NCI-H146 (cell line): ENCODE data around the gene NDUFAB1.
A peak's percentile ranks its signal among the peaks of the same experiment; 100 is the strongest.
"Not testable (repeated sequence)": the region's sequence is repeated elsewhere in the genome, so short reads cannot be mapped to it uniquely, and the experiment has no call there.

Experiments used
- DNase-seq: peaks from one replicate; lab custom pipeline; 2025; lab: John Stamatoyannopoulos, UW

The NDUFAB1 gene

DNA sequence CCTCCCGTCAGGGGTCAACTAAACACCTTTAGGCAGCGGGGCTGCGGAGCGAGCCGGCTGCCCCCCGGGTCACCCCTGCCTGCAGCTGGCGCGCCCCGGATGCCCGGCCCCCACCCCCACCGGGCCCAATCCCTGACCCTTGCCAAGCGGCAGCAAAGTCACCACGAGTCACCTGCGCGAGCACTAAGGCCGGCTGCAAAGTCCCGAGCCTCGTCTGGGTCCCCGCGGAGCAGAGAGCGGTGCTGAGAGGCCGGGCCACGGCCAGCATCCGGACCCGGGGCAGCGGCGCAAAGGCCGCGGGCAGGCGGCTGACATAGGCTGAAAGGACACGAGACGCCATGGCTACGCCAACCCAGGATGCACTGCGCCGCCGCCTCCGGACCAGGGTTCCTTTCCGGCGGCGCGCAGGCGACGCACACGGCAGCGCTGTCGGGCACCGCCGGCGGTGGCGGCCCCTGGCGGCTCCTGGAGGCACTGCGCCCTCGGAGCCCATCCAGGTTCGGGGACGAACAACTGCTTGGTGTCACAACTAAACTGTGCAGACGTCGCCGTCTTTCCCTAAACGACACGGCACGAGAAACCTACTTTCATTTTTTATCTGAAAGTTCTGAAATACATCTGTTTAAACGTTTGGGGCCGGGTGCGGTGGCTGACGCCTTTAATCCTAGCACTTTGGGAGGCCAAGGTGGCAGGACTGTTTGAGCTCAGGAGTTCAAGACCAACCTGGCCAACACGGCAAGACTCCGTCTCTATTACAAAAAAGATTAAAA, at the start of gene NDUFAB1:
NDUFAB1 (minus strand) TSS at position 366 of the 770 bp plus-strand sequence; CDS start at position 340, 26 bp downstream.
- DNase-seq, result peak; percentile 89

DNA sequence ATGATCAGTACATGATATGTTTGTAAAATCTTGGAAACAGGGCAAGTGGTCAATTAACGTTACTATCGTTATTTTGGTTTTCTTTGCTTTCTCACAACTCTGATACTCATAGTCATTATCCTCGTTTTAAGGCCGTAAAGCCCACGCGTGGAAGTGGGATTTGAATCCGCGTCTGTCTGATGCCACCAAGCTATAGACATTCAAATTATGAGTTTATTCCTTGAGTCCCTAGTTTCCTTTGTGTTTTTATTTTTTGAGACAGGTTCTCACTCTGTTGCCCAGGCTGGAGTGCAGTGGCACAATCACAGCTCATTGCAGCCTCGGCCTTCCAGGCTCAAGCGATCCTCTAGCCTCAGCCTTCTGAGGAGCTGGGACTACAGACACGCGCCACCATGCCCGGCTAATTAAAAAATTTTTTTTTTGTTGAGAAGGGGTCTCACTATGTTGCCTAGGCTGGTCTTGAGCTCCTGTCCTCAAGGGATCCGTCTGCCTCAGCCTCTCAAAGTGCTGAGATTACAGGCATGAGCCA, 46.2 kb upstream of the NDUFAB1 start:
- DNase-seq, result no peak

- peak; percentile 96 for DNase-seq
These were observed 45.0 kb upstream of the NDUFAB1 start, which contains the start of the genes DCTN5 and PALB2 for GRCh38 chr16:23640931-23641765. Gene DCTN5 (plus strand): TSS chr16:23641466. CDS start chr16:23641543, 77 bp downstream. Gene PALB2 (minus strand): TSS chr16:23641310. CDS start chr16:23641157, 153 bp downstream.

DNA sequence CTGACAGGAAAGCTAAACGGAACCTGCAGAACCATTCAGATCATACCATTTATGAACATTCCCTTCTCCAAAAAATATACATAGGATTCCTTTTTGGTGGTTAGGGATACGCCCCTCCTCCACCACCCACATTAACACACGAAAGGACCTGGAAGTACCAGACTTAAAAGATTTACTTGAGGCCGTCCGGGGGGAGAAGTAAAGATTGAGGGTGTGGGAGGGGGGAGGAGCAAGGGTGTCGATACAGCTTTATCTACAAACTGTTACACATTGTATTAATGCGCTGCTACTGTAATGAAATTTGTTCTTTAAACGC, 44.5 kb upstream of the NDUFAB1 start:
- DNase-seq, result no peak

- no peak for DNase-seq
These were observed 39.8 kb upstream of the NDUFAB1 start for GRCh38 chr16:23635958-23636357.

DNA sequence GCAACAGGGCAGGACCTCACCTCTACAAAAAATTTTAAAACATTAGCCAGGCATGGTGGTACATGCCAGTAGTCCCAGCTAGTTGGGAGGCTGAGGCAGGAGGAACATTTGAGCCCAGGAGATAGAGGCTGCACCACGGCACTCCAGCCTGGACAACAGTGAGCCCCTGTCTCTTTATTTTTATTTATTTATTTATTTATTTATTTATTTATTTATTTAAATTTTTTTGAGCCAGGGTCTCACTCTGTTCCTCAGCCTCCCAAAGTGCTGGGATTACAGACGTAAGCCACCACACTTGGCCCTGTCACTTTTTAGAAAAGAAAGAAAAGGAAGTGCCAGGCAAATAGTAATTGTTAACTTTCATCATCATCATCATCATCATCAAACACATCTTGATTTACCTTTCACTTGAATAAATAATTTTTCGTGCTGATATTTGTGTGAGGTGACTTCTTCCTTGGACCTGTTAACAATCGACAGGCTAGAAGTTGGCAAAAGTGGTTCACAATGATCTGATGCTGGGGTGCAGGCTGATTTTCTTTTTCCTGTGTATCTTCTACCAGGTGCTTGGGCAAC, 38.4 kb upstream of the NDUFAB1 start:
- no peak for DNase-seq

GRCh38 chr16:23631874-23632273, 35.8 kb upstream of the NDUFAB1 start:
- DNase-seq, result not testable (repeated sequence)

DNA sequence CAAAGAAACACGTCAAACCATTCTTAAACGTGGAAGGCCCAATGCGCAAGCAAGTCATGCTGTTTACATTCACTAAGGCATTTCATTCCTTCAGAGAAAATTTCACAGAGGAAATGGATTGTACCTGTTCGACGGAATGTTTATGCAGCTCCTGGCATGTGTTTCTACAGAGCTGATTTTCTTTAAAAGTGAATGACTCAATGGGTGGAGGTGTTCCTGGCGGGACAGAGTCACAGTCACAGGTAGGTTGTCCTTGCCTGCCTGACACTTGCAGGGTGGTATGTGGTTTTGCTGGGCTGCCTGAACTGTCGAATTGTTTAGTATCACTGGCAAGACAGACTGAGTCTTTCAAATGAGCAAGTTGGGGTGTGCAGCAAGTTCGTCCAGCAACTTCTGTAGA, 33.4 kb upstream of the NDUFAB1 start:
- DNase-seq, result no peak

GRCh38 chr16:23624092-23624491, 28.0 kb upstream of the NDUFAB1 start:
- DNase-seq, result no peak

DNA sequence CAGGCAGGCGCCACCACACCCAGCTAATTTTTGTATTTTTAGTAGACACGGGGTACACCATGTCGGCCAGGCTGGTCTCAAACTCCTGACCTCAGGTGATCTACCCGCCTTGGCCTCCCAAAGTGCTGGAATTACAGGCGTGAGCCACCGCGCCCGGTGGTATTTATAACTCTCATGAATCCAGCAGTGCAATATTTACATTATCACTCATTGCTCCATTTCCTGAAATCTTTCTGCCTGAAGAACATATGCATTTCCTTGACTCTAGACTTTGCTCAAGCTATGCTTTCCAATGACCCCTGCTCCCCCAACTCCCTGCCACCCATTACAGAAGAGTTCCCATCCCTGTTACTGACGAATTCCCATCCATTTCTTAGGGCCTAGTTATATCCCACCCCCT, 19.7 kb upstream of the NDUFAB1 start:
- DNase-seq, result no peak

- DNase-seq, result no peak
These were observed 15.8 kb upstream of the NDUFAB1 start for GRCh38 chr16:23611936-23612335.

DNA sequence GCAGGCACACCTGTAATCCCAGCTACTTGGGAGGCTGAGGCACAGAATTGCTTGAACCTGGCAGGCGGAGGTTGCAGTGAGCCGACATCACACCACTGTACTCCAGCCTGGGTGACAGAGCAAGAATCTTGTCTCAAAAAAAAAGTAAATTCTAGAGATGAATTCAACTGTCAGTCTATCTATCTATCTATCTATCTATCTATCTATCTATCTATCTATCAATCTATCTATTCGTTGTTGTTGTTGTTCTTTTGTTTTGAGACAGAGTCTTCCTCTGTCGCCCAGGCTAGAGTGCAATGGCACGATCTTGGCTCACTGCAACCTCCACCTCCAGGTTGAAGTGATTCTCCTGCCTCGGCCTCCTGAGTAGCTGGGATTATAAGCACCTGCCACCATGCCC, 14.8 kb upstream of the NDUFAB1 start:
- DNase-seq, result not testable (repeated sequence)

DNA sequence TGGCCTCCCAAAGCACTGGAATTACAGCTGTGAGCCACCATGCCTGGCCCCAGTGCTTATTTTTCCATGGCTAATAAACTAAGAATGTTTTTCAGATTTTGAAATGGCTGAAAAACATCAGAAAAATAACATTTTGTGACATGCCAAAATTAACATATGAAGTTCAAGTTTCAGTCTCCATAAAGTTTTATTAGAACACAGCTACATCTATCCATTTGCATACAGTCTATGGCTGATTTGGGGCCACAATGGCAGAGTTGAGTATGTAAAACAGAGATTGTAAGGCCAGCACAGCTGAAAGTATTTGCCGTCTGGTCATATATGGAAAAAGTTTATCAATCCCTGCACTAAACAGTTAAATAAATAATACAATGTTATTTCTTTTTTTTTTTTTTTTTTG, 13.8 kb upstream of the NDUFAB1 start:
- no peak for DNase-seq

DNA sequence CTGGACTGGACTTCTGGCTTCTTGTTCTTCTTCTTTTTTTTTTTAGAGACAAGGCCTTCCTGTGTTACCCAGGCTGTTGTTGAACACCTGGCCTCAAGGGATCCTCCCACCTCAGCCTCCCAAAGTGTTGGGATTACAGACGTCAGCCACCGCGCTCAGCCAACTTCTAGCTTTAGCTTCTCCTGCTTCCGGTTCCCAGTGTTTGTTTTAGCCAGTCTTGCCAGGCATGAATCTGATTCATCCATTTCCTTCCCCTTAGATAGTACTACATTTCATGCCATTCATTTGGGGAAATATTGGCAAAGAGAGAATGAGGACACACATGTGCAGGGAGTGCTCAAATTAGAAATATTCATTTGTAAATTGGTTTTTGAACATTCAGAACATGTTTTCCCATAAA, 12.1 kb upstream of the NDUFAB1 start:
- no peak for DNase-seq

- DNase-seq, result no peak
These were observed 11.6 kb upstream of the NDUFAB1 start for GRCh38 chr16:23607726-23608125.

GRCh38 chr16:23597003-23597756, 1.1 kb upstream of the NDUFAB1 start:
- peak; percentile 40 for DNase-seq

DNA sequence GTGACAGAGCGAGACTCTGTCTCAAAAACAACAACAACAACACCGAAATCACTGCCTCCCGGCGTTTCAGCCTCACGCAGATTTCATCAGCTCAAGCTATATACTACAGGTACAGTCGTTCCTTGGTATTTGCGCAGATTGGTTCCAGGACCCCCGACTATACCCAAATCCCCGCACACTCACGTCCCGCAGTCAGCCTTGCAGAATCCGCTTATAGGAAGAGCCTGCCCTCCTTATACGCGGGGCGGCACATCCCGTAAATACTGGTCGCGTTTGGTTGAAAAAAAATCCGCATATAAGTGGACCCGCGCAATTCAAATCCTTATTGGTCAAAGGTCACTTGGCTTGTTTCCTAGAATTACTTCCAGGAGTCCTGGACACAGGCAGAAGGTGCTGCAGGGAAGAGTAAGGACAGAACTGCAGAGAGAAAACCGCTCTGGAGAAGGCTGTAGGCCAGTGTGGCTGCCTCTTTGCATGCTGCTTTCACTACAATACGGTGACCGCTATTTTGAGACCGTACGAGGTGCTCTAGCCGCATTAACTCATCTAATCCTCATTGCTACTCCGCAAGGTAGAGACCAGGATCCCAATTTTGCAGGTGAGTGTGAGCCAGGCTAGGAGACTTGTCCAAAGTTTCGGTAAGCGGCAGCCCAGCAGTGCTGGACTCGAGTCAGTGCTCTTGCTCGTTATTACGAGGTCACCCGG, 718 bp downstream of the NDUFAB1 start:
- DNase-seq, result peak; percentile 27

GRCh38 chr16:23594186-23594585, 1.9 kb downstream of the NDUFAB1 start:
- no peak for DNase-seq

DNA sequence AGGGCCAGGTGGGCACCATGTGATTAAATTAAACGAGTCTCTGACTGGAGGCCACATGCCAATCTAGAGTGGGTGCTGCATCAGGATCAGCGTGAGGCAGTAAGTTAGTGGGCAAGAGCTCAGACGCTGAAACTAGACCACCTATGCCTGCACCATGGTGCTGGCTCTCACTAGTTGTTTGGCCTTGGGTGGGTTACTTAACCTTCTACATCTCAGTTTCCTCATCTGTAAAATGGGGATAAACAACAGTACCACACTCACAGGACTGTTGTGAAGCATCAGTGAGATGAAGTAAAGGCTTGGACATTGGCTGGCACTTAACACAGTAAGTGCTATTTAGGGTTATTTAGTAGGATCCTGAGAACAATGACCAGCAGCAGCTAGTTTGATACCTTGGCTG, 5.9 kb downstream of the NDUFAB1 start:
- DNase-seq, result no peak

GRCh38 chr16:23587726-23588125, 8.4 kb downstream of the NDUFAB1 start:
- DNase-seq, result no peak
